ENCODE results near the gene SMOC2.

SMOC2 gene

DNA sequence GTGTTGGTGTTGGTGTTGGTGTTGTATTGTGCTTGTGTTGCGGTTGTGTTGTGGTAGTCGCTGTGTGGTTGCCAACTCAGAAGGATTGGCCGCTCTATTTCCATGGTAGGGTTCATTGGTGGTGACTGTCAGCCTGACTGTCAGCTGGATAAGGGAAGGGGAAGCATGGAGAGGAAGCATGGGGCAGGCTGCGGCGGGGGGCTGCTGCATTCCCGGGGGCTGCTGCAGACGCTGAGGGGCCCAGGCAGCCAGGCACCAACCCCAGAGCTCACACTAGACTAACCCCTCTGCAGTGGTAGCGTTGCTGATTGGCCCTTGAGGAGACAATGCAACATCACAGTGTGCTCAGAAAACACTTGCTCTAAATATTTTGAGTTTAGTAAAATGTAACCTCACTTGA lies 199.2 kb downstream of the SMOC2 start:
- DNase-seq (ENCODE audit: extremely low read depth, low read depth): no peak
- TF ChIP-seq, protein P1, sequence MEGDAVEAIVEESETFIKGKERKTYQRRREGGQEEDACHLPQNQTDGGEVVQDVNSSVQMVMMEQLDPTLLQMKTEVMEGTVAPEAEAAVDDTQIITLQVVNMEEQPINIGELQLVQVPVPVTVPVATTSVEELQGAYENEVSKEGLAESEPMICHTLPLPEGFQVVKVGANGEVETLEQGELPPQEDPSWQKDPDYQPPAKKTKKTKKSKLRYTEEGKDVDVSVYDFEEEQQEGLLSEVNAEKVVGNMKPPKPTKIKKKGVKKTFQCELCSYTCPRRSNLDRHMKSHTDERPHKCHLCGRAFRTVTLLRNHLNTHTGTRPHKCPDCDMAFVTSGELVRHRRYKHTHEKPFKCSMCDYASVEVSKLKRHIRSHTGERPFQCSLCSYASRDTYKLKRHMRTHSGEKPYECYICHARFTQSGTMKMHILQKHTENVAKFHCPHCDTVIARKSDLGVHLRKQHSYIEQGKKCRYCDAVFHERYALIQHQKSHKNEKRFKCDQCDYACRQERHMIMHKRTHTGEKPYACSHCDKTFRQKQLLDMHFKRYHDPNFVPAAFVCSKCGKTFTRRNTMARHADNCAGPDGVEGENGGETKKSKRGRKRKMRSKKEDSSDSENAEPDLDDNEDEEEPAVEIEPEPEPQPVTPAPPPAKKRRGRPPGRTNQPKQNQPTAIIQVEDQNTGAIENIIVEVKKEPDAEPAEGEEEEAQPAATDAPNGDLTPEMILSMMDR (IDR thresholded peaks at IDR 0.05; ENCODE audit: low read depth, low read length): no peak

DNA sequence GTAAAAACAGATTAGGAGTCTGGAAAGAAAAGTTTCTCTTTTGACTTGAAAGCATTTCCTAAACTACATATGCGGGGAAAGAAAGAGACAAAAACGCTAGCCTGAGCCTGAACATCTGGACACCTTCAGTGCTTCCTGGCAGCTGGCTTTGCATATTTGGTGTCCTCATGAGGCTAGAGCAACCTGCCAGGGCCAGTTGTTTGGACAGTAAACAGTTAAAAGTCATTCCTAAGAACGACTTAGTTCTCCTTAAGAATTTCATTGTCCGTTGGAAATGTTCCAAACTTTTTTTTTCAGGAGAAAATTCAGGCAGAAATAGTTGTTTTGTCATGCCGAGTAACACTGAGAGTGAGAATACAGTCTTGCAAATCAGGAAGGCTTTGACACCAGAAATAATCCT lies 199.8 kb downstream of the SMOC2 start:
- TF ChIP-seq, protein P1 (IDR thresholded peaks at IDR 0.05; ENCODE audit: low read depth, low read length): no peak
- no peak for DNase-seq (ENCODE audit: extremely low read depth, low read depth)

DNA sequence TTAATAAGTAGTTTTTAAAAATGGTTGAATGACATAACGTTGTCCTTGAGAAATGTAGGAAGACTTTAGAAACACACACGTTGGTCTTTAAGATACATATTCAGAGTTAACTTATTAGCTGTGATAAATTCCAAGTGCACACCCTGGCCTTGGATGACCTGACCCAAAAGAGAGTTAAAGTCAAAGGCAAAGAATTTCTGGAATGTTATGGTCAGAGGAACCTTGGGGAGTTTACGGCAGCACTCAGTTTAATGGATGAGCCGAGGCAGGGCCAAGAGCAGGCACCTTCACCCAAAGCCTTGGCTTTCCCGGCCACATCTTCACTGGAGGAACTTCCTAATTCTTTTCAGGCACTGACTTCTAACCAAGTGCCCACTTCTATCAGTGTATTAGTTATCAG lies 200.5 kb downstream of the SMOC2 start:
- TF ChIP-seq, protein P1 (IDR thresholded peaks at IDR 0.05; ENCODE audit: low read depth, low read length): no peak
- DNase-seq (ENCODE audit: extremely low read depth, low read depth): no peak

DNA sequence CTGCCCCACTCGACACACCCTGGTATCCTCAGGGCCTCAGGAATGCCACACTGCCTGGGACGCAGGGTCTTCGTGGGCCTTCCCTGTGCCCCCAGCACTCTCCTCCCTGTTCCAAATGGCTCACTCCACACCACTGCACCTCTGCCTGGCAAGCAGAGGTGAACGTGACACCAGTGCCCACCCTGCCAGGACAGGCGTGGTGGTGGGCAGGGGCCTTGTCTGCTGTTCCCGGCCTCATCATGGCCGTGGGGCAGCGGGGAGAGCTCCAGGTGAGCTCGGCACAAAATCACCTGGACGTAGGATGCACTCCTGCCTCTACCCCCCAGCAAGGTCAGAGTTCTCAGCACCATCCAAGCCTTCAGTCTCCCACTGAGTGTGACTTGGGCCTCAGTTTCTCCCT lies 202.4 kb downstream of the SMOC2 start:
- DNase-seq (ENCODE audit: extremely low read depth, low read depth): no peak
- TF ChIP-seq, protein P1 (IDR thresholded peaks at IDR 0.05; ENCODE audit: low read depth, low read length): no peak

DNA sequence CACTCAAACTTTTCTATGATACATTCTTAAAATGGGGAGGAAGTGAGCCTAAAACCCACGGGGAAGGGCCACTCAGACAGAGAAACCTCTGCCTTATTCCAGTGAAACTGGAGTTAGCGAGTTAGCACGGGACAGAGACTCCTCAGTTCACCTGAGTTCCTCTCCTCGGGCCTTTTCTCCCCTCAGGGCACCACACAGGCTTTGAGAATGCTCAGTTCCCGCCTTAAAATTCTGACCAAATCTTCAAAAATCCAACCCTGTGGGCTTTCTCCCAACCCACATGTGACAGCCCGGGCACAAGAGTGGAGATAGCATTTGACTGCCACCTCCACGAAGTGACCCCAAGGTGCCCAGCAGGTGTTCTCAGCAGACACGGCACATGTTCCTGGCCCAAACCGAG lies 204.3 kb downstream of the SMOC2 start:
- no peak for DNase-seq (ENCODE audit: extremely low read depth, low read depth)
- TF ChIP-seq, protein P1 (IDR thresholded peaks at IDR 0.05; ENCODE audit: low read depth, low read length): no peak

DNA sequence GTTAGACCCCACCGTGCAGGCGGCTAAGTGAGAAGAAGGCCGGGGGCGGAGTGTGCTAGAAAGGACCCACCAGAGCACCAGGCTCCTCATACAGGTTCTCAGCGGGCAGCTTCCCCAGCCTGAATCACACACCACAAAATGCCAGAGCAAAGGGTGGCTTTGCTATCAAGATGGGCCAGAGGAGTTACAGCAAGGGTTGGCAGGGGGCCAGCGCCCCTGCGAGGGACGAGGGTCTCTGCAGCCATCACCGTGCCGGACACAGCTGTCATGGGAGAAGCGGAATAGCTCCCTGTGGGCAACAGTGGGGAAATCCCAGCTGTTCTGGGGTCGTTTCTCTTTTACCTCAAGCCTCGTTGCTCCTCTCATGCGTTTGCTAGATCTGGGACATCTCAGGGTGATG lies 206.3 kb downstream of the SMOC2 start:
- DNase-seq (ENCODE audit: extremely low read depth, low read depth): no peak
- TF ChIP-seq, protein P1 (IDR thresholded peaks at IDR 0.05; ENCODE audit: low read depth, low read length): no peak

DNA sequence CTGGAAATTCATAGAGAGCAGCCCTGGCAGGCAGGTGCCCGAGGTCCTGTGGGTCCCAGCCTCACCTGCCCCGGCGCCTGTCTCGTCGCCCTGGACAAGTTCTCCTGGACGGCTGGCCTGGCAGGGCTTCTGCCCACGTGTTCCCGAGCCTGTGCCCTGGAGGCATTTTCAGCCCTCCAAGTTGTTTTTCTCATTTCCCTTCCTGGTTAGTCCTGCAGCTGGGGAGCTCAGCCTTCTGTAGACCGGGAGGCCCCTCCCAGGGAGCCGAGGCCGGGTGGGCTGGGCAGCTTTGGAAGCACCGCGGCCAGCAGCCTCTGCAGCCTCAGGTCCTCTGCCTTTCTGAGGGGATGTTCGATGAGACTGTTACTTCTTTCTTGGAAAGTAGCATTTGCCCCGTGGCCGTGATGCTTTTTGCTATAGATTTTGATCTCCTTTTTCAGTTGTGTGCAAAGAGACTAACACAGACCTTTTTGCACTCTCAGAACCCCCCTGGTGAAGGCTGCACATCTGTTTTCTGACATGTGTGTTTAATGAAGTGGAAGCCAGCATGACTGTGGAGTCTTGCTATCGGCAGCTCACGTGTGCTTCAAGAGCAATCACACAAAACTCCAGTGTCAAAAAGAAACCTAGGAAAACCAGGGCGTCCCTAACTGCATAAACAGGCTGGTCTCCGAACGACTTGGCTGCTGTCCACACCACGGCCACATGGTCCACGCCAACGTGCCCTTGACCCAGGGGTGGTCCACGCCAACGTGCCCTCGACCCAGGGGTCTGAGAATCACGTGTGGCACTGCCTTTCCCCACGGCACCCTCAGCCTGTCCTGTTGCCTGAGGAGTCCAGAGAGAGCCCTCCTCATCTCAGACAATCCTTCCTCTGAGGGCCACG lies 207.5 kb downstream of the SMOC2 start:
- TF ChIP-seq, protein P1 (IDR thresholded peaks at IDR 0.05; ENCODE audit: low read depth, low read length): no peak
- no peak for DNase-seq (ENCODE audit: extremely low read depth, low read depth)

Data from AG09319 (cell line).